ENCODE measurements around the gene LRRC15. TPM values are rescaled to one million over a fixed set of nuclear protein-coding genes. Genes with fewer than 3 reads are reported as not detected.

Gene LRRC15
- total RNA-seq, 1 experiment from 2014 or later: not detected

GRCh38 chr3:194346621-194347020 lies 22.9 kb downstream of the LRRC15 start:
- CTCF ChIA-PET: interaction anchor here (0.7 to 1.5 kb wide), 5 partner anchors 9 to 685 kb away, joined by 3 to 5 read pairs (median 3); no protein-coding TSS in a partner anchor
- BruUV-seq (replicated peaks): no TSS peak

GRCh38 chr3:194346035-194346434 lies 23.5 kb downstream of the LRRC15 start:
- no peak for DNase-seq
- CTCF ChIA-PET: interaction anchor here (1.0 to 1.5 kb wide), 5 partner anchors 10 to 684 kb away, joined by 3 to 4 read pairs (median 3); no protein-coding TSS in a partner anchor
- peaks cover 38% of the 10 kb centered on the region for H3K27me3 Mint-ChIP-seq (ENCODE audit: unreplicated experiment)
- H3K4me3 Mint-ChIP-seq (ENCODE audit: low read depth, unreplicated experiment): no peak overlapping the region
- H3K4me1 Mint-ChIP-seq (ENCODE audit: low read depth, unreplicated experiment): peaks cover 7% of the 10 kb centered on the region
- peaks cover 4% of the 10 kb centered on the region for H3K36me3 Mint-ChIP-seq (ENCODE audit: insufficient read depth, unreplicated experiment)
- H3K27ac Mint-ChIP-seq (ENCODE audit: unreplicated experiment): no peak overlapping the region
- no TSS peak for BruUV-seq (replicated peaks)
- TF ChIP-seq, protein P1, sequence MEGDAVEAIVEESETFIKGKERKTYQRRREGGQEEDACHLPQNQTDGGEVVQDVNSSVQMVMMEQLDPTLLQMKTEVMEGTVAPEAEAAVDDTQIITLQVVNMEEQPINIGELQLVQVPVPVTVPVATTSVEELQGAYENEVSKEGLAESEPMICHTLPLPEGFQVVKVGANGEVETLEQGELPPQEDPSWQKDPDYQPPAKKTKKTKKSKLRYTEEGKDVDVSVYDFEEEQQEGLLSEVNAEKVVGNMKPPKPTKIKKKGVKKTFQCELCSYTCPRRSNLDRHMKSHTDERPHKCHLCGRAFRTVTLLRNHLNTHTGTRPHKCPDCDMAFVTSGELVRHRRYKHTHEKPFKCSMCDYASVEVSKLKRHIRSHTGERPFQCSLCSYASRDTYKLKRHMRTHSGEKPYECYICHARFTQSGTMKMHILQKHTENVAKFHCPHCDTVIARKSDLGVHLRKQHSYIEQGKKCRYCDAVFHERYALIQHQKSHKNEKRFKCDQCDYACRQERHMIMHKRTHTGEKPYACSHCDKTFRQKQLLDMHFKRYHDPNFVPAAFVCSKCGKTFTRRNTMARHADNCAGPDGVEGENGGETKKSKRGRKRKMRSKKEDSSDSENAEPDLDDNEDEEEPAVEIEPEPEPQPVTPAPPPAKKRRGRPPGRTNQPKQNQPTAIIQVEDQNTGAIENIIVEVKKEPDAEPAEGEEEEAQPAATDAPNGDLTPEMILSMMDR (IDR thresholded peaks at IDR 0.05; ENCODE audit: unreplicated experiment): no peak
- H3K9me3 Mint-ChIP-seq (ENCODE audit: low read depth, unreplicated experiment): no peaks in the 10 kb centered on the region
- intact Hi-C loops (cut with micrococcal nuclease; ENCODE audit: unreplicated experiment): no loop called here

More at GRCh38 chr3:194346621-194347020, 22.9 kb downstream of the LRRC15 start:
- Mint-ChIP-seq H3K27me3 (ENCODE audit: unreplicated experiment) (peaks cover 33% of the 10 kb centered on the region), H3K36me3 (ENCODE audit: insufficient read depth, unreplicated experiment) (peaks cover 4% of the 10 kb centered on the region), H3K27ac (ENCODE audit: unreplicated experiment) (no peak overlapping the region), H3K9me3 (ENCODE audit: low read depth, unreplicated experiment) (no peaks in the 10 kb centered on the region), H3K4me1 (ENCODE audit: low read depth, unreplicated experiment) (peaks cover 7% of the 10 kb centered on the region), H3K4me3 (ENCODE audit: low read depth, unreplicated experiment) (no peak overlapping the region)
- no peak for DNase-seq
- TF ChIP-seq, protein P1 (IDR thresholded peaks at IDR 0.05; ENCODE audit: unreplicated experiment): no peak
- intact Hi-C loops (cut with micrococcal nuclease; ENCODE audit: unreplicated experiment): no loop called here

- no peak overlapping the region for H3K27ac Mint-ChIP-seq (ENCODE audit: unreplicated experiment)
- peaks cover 57% of the 10 kb centered on the region for H3K27me3 Mint-ChIP-seq (ENCODE audit: unreplicated experiment)
- no peak overlapping the region for H3K4me3 Mint-ChIP-seq (ENCODE audit: low read depth, unreplicated experiment)
Measured at GRCh38 chr3:194344012-194344411, 25.5 kb downstream of the LRRC15 start.

GRCh38 chr3:194343561-194343893 lies 26.0 kb downstream of the LRRC15 start:
- intact Hi-C loops (cut with micrococcal nuclease; ENCODE audit: unreplicated experiment): loop anchor here (5.0 kb wide), 1 partner anchor 681 kb away; no protein-coding TSS in a partner anchor
- CTCF ChIA-PET: interaction anchor here (0.6 to 2.5 kb wide), 13 partner anchors 8 to 1267 kb away, joined by 3 to 10 read pairs (median 4); no protein-coding TSS in a partner anchor
- BruUV-seq (replicated peaks): no TSS peak
- Mint-ChIP-seq H3K4me3 (ENCODE audit: low read depth, unreplicated experiment) (no peak overlapping the region), H3K36me3 (ENCODE audit: insufficient read depth, unreplicated experiment) (peaks cover 4% of the 10 kb centered on the region), H3K27me3 (ENCODE audit: unreplicated experiment) (peaks cover 57% of the 10 kb centered on the region), H3K27ac (ENCODE audit: unreplicated experiment) (no peak overlapping the region), H3K9me3 (ENCODE audit: low read depth, unreplicated experiment) (no peaks in the 10 kb centered on the region), H3K4me1 (ENCODE audit: low read depth, unreplicated experiment) (peaks cover 7% of the 10 kb centered on the region)
- TF ChIP-seq, protein P1 (IDR thresholded peaks at IDR 0.05; ENCODE audit: unreplicated experiment): no peak
- no peak for DNase-seq

More at GRCh38 chr3:194344012-194344411, 25.5 kb downstream of the LRRC15 start:
- TF ChIP-seq, protein P1 (IDR thresholded peaks at IDR 0.05; ENCODE audit: unreplicated experiment): peak; percentile 99
- Mint-ChIP-seq H3K9me3 (ENCODE audit: low read depth, unreplicated experiment) (no peaks in the 10 kb centered on the region), H3K36me3 (ENCODE audit: insufficient read depth, unreplicated experiment) (peaks cover 4% of the 10 kb centered on the region), H3K4me1 (ENCODE audit: low read depth, unreplicated experiment) (peaks cover 7% of the 10 kb centered on the region)
- no TSS peak for BruUV-seq (replicated peaks)
- DNase-seq: peak; percentile 94
- CTCF ChIA-PET: interaction anchor here (0.6 to 2.5 kb wide), 20 partner anchors 8 to 1266 kb away, joined by 3 to 10 read pairs (median 3); no protein-coding TSS in a partner anchor
- intact Hi-C loops (cut with micrococcal nuclease; ENCODE audit: unreplicated experiment): loop anchor here (5.0 kb wide), 1 partner anchor 682 kb away; no protein-coding TSS in a partner anchor

All from Calu3 (cell line).